Sigmoid colon (tissue), 4 donors: ENCODE measurements around the gene SLC25A39.

Experiments
- EP300 ChIP-seq, 4 donors: sonication (generic); formaldehyde crosslinking; IDR thresholded peaks; one replicate each; pipeline ENCODE4 v1.6.1; 2017; ENCODE audit warnings: antibody characterized with exemption in 4 of 4
- POLR2A ChIP-seq, 2 donors: fragments of 450-650 bp; IDR thresholded peaks; one replicate each; pipeline ENCODE4 v1.6.1; 2016; ENCODE audit warnings: antibody characterized with exemption in 2 of 2, mild to moderate bottlenecking in 2 of 2, moderate library complexity in 2 of 2
- POLR2AphosphoS5 ChIP-seq, 4 donors: sonication (generic); formaldehyde crosslinking; IDR thresholded peaks; one replicate each; pipeline ENCODE4 v1.6.1; 2017; ENCODE audit warnings: antibody characterized with exemption in 4 of 4
- TF ChIP-seq, protein P1 (sequence below), 4 experiments: fragments of 450-650 bp in 3 of 4; fragments of 200-600 bp in 1 of 4; IDR thresholded peaks; one replicate each; pipeline ENCODE4 v1.5.1; 2016 to 2019; ENCODE audit warnings: antibody characterized with exemption in 4 of 4, mild to moderate bottlenecking in 3 of 4, moderate library complexity in 2 of 4

DNA sequence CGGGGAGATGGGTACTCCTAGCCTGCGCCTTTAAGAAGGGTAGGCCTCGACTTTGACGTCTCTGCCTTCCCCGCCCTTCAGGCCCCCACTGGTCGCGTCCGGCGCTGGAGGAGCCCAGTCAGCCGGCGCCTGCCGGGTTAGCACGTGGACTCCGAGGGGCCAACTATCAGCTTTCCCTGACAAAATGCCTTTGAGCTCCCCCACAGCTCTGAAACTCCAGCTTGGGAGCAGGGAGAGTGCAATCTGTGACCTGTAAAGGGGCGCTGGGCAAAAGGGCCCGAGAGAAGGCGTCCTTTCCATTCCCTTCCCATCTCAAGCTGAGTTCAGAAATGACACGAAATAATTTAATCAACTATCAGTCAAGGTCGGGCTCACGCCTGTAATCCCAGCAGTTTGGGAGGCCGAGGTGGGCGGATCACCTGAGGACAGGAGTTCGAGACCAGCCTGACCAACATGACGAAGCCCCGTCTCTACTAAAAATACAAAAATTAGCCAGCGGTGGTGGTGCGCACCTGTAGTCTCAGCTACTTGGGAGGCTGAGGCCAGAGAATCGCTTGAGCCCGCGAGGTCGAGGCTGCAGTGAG, 2.3 kb upstream of the SLC25A39 start:
- TF ChIP-seq, protein P1, sequence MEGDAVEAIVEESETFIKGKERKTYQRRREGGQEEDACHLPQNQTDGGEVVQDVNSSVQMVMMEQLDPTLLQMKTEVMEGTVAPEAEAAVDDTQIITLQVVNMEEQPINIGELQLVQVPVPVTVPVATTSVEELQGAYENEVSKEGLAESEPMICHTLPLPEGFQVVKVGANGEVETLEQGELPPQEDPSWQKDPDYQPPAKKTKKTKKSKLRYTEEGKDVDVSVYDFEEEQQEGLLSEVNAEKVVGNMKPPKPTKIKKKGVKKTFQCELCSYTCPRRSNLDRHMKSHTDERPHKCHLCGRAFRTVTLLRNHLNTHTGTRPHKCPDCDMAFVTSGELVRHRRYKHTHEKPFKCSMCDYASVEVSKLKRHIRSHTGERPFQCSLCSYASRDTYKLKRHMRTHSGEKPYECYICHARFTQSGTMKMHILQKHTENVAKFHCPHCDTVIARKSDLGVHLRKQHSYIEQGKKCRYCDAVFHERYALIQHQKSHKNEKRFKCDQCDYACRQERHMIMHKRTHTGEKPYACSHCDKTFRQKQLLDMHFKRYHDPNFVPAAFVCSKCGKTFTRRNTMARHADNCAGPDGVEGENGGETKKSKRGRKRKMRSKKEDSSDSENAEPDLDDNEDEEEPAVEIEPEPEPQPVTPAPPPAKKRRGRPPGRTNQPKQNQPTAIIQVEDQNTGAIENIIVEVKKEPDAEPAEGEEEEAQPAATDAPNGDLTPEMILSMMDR (IDR thresholded peaks at IDR 0.05): no peak
- TF ChIP-seq POLR2A (IDR thresholded peaks at IDR 0.05): no peak
- TF ChIP-seq POLR2AphosphoS5 (IDR thresholded peaks at IDR 0.05): peak in 3 of 4 donors; percentile 48 to 80 (median 54)
- peak in 1 of 4 donors; percentile 72 for TF ChIP-seq EP300 (IDR thresholded peaks at IDR 0.05)
